ENCODE results near the gene AQP5.

The AQP5 gene

DNA sequence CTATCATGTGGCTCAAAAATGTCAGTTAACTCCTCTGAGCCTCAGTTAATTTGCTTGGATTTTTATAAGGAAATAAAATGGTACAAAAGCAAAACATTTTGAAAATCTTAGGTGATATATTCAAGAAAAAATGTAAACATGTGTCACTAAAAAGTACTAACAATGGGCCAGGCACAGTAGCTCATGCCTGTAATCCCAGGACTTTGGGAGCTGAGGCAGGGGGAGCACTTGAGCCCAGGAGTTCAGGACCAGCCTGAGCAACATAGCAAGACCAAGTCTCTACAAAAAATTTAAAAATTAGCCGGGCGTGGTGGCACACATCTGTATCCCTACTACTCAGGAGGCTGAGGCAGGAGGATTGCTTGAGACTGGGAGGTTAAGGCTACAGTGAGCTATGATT, 36.8 kb downstream of the AQP5 start:
- TF ChIP-seq, protein P1, sequence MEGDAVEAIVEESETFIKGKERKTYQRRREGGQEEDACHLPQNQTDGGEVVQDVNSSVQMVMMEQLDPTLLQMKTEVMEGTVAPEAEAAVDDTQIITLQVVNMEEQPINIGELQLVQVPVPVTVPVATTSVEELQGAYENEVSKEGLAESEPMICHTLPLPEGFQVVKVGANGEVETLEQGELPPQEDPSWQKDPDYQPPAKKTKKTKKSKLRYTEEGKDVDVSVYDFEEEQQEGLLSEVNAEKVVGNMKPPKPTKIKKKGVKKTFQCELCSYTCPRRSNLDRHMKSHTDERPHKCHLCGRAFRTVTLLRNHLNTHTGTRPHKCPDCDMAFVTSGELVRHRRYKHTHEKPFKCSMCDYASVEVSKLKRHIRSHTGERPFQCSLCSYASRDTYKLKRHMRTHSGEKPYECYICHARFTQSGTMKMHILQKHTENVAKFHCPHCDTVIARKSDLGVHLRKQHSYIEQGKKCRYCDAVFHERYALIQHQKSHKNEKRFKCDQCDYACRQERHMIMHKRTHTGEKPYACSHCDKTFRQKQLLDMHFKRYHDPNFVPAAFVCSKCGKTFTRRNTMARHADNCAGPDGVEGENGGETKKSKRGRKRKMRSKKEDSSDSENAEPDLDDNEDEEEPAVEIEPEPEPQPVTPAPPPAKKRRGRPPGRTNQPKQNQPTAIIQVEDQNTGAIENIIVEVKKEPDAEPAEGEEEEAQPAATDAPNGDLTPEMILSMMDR (IDR thresholded peaks at IDR 0.05; ENCODE audit: low read depth, low read length) = no peak
- no peak for DNase-seq (ENCODE audit: extremely low read depth, low read depth)

DNA sequence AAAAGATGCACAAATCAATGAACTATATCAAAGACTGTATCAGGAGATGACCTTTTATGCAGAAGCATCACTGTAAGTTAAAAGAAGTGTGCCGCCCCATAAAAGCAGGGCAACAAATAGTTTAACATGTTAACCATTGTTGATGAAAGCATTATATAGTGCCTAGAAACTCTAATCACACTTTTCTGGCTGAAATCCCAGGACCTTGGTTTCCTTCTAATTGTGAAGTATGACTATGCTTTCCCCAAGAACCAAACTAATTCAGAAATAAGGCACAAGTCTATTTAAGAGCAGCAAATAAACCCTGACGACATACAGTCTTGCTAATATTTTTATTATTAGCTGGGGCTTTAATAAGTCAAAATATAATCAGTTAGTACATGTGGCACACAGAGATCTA, 41.9 kb downstream of the AQP5 start:
- TF ChIP-seq, protein P1 (IDR thresholded peaks at IDR 0.05; ENCODE audit: low read depth, low read length) = no peak

GRCh38 chr12:50004696-50005095, 43.0 kb downstream of the AQP5 start:
- no peak for DNase-seq (ENCODE audit: extremely low read depth, low read depth)
- TF ChIP-seq, protein P1 (IDR thresholded peaks at IDR 0.05; ENCODE audit: low read depth, low read length) = no peak

More for the DNA sequence above, 41.9 kb downstream of the AQP5 start:
- no peak for DNase-seq (ENCODE audit: extremely low read depth, low read depth)

GRCh38 chr12:50005175-50005574, 43.5 kb downstream of the AQP5 start:
- TF ChIP-seq, protein P1 (IDR thresholded peaks at IDR 0.05; ENCODE audit: low read depth, low read length) = no peak
- DNase-seq (ENCODE audit: extremely low read depth, low read depth) = no peak

GRCh38 chr12:50006280-50006679, 44.6 kb downstream of the AQP5 start:
- TF ChIP-seq, protein P1 (IDR thresholded peaks at IDR 0.05; ENCODE audit: low read depth, low read length) = no peak
- no peak for DNase-seq (ENCODE audit: extremely low read depth, low read depth)

DNA sequence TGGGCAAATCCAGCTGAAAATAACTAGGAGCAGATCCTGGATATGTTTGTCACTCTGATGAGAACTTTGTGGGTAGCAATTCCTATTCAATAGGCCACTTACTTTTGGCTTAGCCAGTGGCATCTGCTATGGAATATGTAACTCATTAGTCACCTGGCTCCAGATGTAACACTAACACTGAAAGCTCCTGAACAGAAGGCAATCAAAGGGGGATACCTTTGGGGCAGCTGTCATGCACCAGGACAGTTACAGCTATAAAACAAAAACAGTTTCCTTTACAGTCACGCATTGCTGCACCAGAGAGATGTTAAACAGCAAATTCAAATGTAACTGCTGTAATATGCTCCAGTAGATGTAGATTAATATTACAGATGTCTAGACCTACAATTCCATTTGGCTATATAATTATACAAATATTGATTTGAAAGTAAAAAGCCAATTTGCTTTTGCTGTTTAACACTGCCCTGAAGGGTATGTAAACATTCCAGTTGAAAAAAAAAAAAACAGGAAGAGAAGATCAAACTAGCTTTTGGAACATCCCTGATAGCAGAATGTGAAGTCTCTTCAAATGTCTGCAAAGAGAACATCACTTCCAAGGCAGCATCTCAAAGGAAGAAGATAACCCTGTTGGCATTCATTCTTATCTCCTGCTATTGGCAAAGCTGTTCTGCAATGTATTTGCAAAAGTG, 45.2 kb downstream of the AQP5 start:
- TF ChIP-seq, protein P1 (IDR thresholded peaks at IDR 0.05; ENCODE audit: low read depth, low read length) = no peak
- DNase-seq (ENCODE audit: extremely low read depth, low read depth) = no peak

GRCh38 chr12:50013361-50014147, 51.9 kb downstream of the AQP5 start:
- DNase-seq (ENCODE audit: extremely low read depth, low read depth) = no peak
- TF ChIP-seq, protein P1 (IDR thresholded peaks at IDR 0.05; ENCODE audit: low read depth, low read length) = no peak
